ENCODE results near the gene EEF2K. TPM values are rescaled to one million over a fixed set of nuclear protein-coding genes. Genes with fewer than 3 reads are reported as not detected.
A peak's percentile ranks its signal among the peaks of the same experiment; 100 is the strongest.

EEF2K gene
- total and polyA plus RNA-seq, 2 of the 13 experiments (the other 11 are each of a cell fraction or from before 2014, with no cell fraction given) = 22.0 to 23.8 TPM

DNA sequence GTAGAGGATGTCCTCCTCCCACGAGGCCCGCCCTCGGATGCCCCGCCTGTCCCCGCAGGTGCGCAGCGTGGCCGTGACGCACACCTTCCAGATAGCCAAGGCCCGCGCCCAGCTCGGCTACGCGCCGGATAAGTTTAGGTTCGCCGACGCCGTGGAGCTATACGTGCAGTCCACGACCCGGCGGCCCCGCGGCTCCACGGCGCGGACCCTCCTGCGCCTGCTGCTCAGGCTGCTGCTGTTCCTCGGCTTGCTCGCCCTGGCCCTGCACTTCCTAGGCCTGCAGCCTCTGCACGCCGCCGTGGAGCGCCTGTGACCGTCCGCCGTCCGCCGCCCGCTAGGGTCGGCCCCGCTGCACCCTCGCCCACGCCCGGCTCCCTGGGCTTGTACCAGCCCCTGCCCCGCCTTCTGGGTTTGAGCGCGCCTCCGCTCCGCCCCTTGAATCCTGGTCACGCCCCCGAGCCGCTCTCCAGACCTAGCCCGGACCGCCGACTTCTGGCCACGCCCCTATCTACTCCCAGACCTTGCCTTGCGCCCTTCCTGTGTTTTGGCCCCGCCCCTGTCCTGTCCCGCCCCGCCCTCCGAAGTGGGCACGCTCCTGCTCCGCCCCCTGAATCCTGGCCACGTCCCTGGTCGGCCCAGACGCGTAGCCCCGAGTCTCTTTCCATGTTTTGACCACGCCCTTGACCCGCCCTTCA, 15.8 kb upstream of the EEF2K start (continued):
- TF ChIP-seq, protein P1, sequence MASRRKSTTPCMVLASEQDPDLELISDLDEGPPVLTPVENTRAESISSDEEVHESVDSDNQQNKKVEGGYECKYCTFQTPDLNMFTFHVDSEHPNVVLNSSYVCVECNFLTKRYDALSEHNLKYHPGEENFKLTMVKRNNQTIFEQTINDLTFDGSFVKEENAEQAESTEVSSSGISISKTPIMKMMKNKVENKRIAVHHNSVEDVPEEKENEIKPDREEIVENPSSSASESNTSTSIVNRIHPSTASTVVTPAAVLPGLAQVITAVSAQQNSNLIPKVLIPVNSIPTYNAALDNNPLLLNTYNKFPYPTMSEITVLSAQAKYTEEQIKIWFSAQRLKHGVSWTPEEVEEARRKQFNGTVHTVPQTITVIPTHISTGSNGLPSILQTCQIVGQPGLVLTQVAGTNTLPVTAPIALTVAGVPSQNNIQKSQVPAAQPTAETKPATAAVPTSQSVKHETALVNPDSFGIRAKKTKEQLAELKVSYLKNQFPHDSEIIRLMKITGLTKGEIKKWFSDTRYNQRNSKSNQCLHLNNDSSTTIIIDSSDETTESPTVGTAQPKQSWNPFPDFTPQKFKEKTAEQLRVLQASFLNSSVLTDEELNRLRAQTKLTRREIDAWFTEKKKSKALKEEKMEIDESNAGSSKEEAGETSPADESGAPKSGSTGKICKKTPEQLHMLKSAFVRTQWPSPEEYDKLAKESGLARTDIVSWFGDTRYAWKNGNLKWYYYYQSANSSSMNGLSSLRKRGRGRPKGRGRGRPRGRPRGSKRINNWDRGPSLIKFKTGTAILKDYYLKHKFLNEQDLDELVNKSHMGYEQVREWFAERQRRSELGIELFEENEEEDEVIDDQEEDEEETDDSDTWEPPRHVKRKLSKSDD (CRISPR knock-in tag; IDR thresholded peaks at IDR 0.05; ENCODE audit: low read depth) = peak; percentile 71
- TF ChIP-seq MED8 (CRISPR knock-in tag; IDR thresholded peaks at IDR 0.05; ENCODE audit: insufficient replicate concordance) = no peak
- 0 out of 2 replicates have a peak, but pooled peaks have one; percentile 7 for TF ChIP-seq SRF (IDR thresholded peaks at IDR 0.05; ENCODE audit: low read depth, low read length)
- TF ChIP-seq ZNF839 (CRISPR knock-in tag; IDR thresholded peaks at IDR 0.05; ENCODE audit: borderline replicate concordance) = peak; percentile 91; the same call in 1 of the 2 replicates
- TF ChIP-seq KDM2A (CRISPR knock-in tag; IDR thresholded peaks at IDR 0.05; ENCODE audit: borderline replicate concordance, low read depth) = peak; percentile 89
- peak; percentile 78; the same call in 1 of the 2 replicates for TF ChIP-seq MTF2 (CRISPR knock-in tag; IDR thresholded peaks at IDR 0.05; ENCODE audit: borderline replicate concordance)
- no peak for TF ChIP-seq MBD4 (IDR thresholded peaks at IDR 0.05; ENCODE audit: borderline replicate concordance, low read length)
- peak; percentile 41 for TF ChIP-seq ZNF121 (CRISPR knock-in tag; IDR thresholded peaks at IDR 0.05)
- TF ChIP-seq ZNF296 (CRISPR knock-in tag; conservative IDR thresholded peaks at IDR 0.05) = no peak
- TF ChIP-seq, protein P2, sequence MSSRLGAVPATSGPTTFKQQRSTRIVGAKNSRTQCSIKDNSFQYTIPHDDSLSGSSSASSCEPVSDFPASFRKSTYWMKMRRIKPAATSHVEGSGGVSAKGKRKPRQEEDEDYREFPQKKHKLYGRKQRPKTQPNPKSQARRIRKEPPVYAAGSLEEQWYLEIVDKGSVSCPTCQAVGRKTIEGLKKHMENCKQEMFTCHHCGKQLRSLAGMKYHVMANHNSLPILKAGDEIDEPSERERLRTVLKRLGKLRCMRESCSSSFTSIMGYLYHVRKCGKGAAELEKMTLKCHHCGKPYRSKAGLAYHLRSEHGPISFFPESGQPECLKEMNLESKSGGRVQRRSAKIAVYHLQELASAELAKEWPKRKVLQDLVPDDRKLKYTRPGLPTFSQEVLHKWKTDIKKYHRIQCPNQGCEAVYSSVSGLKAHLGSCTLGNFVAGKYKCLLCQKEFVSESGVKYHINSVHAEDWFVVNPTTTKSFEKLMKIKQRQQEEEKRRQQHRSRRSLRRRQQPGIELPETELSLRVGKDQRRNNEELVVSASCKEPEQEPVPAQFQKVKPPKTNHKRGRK (CRISPR knock-in tag; IDR thresholded peaks at IDR 0.05) = peak; percentile 88; the same call in 1 of the 2 replicates
- TF ChIP-seq GATAD2A (CRISPR knock-in tag; IDR thresholded peaks at IDR 0.05) = peak; percentile 39; the same call in 1 of the 2 replicates
- peak; percentile 87 for TF ChIP-seq POLR2G (IDR thresholded peaks at IDR 0.05; ENCODE audit: low read depth, low read length)
- 0 out of 2 replicates have a peak, but pooled peaks have one; percentile 66 for TF ChIP-seq ADNP (CRISPR knock-in tag; IDR thresholded peaks at IDR 0.05)
- TF ChIP-seq CC2D1A (CRISPR knock-in tag; IDR thresholded peaks at IDR 0.05) = peak; percentile 96; the same call in 1 of the 2 replicates
- TF ChIP-seq, protein P3, sequence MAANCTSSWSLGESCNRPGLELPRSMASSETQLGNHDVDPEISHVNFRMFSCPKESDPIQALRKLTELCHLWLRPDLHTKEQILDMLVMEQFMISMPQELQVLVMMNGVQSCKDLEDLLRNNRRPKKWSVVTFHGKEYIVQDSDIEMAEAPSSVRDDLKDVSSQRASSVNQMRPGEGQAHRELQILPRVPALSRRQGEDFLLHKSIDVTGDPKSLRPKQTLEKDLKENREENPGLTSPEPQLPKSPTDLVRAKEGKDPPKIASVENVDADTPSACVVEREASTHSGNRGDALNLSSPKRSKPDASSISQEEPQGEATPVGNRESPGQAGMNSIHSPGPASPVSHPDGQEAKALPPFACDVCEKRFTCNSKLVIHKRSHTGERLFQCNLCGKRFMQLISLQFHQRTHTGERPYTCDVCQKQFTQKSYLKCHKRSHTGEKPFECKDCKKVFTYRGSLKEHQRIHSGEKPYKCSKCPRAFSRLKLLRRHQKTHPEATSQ (CRISPR knock-in tag; IDR thresholded peaks at IDR 0.05; ENCODE audit: borderline replicate concordance) = no peak
- TF ChIP-seq, protein P4, sequence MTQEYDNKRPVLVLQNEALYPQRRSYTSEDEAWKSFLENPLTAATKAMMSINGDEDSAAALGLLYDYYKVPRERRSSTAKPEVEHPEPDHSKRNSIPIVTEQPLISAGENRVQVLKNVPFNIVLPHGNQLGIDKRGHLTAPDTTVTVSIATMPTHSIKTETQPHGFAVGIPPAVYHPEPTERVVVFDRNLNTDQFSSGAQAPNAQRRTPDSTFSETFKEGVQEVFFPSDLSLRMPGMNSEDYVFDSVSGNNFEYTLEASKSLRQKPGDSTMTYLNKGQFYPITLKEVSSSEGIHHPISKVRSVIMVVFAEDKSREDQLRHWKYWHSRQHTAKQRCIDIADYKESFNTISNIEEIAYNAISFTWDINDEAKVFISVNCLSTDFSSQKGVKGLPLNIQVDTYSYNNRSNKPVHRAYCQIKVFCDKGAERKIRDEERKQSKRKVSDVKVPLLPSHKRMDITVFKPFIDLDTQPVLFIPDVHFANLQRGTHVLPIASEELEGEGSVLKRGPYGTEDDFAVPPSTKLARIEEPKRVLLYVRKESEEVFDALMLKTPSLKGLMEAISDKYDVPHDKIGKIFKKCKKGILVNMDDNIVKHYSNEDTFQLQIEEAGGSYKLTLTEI (CRISPR knock-in tag; conservative IDR thresholded peaks at IDR 0.05) = no peak
- peak; percentile 73; the same call in 1 of the 2 replicates for TF ChIP-seq ZNF205 (CRISPR knock-in tag; IDR thresholded peaks at IDR 0.05)
- TF ChIP-seq, protein P5, sequence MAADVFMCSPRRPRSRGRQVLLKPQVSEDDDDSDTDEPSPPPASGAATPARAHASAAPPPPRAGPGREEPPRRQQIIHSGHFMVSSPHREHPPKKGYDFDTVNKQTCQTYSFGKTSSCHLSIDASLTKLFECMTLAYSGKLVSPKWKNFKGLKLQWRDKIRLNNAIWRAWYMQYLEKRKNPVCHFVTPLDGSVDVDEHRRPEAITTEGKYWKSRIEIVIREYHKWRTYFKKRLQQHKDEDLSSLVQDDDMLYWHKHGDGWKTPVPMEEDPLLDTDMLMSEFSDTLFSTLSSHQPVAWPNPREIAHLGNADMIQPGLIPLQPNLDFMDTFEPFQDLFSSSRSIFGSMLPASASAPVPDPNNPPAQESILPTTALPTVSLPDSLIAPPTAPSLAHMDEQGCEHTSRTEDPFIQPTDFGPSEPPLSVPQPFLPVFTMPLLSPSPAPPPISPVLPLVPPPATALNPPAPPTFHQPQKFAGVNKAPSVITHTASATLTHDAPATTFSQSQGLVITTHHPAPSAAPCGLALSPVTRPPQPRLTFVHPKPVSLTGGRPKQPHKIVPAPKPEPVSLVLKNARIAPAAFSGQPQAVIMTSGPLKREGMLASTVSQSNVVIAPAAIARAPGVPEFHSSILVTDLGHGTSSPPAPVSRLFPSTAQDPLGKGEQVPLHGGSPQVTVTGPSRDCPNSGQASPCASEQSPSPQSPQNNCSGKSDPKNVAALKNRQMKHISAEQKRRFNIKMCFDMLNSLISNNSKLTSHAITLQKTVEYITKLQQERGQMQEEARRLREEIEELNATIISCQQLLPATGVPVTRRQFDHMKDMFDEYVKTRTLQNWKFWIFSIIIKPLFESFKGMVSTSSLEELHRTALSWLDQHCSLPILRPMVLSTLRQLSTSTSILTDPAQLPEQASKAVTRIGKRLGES (CRISPR knock-in tag; IDR thresholded peaks at IDR 0.05; ENCODE audit: borderline replicate concordance) = no peak

Measured in HepG2 (cell line).